GM10266 (cell line): ENCODE measurements around the gene KRTAP2-4.
"Not testable (repeated sequence)": the region's sequence is repeated elsewhere in the genome, so short reads cannot be mapped to it uniquely, and the experiment has no call there.

Experiments
- DNase-seq: peaks from one replicate; pipeline ENCODE4 v3.0.0; 2012; ENCODE audit errors: extremely low spot score
- TF ChIP-seq, protein P1 (sequence below): IDR thresholded peaks from 2 replicates; pipeline ENCODE4 v1.5.1; 2012; ENCODE audit warnings: mild to moderate bottlenecking, low read depth; ENCODE audit not compliant: control insufficient read depth, insufficient read depth; ENCODE audit errors: missing control alignments

Gene KRTAP2-4

DNA sequence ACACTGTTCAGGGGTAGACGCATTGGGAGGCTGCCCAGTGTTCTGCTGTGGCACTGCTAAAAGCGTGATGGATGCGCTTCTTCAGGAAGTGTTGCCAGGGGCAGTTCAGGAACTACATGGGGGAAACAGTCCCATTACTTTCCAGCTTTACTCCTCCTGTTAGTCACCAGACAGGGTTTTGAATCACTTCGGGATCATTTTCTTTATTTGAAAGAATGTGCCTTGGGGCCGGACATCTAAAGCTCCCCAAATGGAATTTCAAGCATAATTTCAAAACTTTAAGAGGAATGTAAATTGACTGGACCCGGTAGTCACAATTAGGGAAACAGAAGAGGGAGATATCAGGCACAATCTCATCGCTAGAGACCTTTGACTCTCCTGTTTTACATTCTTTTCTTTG, 17.2 kb downstream of the KRTAP2-4 start:
- DNase-seq: no peak
- TF ChIP-seq, protein P1, sequence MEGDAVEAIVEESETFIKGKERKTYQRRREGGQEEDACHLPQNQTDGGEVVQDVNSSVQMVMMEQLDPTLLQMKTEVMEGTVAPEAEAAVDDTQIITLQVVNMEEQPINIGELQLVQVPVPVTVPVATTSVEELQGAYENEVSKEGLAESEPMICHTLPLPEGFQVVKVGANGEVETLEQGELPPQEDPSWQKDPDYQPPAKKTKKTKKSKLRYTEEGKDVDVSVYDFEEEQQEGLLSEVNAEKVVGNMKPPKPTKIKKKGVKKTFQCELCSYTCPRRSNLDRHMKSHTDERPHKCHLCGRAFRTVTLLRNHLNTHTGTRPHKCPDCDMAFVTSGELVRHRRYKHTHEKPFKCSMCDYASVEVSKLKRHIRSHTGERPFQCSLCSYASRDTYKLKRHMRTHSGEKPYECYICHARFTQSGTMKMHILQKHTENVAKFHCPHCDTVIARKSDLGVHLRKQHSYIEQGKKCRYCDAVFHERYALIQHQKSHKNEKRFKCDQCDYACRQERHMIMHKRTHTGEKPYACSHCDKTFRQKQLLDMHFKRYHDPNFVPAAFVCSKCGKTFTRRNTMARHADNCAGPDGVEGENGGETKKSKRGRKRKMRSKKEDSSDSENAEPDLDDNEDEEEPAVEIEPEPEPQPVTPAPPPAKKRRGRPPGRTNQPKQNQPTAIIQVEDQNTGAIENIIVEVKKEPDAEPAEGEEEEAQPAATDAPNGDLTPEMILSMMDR: no peak

DNA sequence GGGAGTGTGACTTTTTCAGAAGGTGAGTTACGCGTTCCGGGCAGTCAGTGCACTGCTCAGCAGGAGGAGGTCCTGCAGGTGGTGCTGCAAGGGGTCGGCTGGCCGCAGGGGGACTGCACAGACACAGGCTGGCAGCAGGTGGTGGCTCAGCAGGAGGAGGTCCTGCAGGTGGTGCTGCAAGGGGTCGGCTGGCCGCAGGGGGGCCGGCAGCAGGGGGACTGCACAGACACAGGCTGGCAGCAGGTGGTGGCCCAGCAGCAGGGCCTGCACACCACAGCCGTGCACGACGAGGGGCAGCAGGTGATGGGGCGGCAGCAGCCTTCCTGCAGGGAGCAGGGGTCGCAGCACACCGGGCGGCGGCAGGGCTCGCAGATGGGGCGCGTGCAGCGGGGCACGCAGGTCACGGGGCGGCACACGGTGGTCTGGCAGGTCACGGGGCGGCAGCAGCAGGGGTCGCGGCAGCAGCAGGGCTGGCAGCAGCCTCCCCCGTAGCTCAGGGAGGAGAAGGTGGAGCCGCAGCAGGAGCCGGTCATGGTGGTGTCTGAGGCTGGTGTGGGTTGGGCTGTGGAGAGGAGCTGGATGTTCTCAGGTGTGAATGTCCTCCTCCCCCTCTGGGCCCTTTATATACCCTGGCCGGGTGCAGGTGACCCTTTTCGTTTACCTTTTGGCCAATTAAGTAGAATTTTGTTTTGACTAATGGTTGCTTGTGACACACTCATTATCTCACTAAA, 18.8 kb downstream of the KRTAP2-4 start, which contains the start of gene KRTAP2-1:
Gene KRTAP2-1, minus strand, starts transcription at position 582 of the 731 bp plus-strand sequence. Its CDS starts 49 bp downstream, at position 533.
- DNase-seq: not testable (repeated sequence)

DNA sequence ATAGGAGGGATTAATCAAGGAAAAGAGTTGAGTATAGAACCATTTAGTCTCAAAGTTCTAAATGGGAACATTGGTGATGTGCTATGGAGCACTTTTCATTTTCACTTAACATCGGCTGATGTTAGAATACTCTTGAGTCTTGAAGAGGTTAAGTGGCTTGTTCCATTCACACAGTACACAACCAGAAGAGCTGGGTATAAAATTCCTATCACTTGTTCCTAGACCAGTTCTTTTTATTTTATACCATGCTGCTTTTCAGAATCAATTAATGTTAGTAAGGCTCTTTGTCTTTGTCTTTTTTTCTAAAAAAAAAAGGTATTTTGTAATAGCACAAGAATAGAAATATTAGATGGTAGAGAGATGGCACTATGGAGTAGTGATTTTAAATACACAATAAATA, 22.7 kb downstream of the KRTAP2-4 start:
- TF ChIP-seq, protein P1: no peak

DNA sequence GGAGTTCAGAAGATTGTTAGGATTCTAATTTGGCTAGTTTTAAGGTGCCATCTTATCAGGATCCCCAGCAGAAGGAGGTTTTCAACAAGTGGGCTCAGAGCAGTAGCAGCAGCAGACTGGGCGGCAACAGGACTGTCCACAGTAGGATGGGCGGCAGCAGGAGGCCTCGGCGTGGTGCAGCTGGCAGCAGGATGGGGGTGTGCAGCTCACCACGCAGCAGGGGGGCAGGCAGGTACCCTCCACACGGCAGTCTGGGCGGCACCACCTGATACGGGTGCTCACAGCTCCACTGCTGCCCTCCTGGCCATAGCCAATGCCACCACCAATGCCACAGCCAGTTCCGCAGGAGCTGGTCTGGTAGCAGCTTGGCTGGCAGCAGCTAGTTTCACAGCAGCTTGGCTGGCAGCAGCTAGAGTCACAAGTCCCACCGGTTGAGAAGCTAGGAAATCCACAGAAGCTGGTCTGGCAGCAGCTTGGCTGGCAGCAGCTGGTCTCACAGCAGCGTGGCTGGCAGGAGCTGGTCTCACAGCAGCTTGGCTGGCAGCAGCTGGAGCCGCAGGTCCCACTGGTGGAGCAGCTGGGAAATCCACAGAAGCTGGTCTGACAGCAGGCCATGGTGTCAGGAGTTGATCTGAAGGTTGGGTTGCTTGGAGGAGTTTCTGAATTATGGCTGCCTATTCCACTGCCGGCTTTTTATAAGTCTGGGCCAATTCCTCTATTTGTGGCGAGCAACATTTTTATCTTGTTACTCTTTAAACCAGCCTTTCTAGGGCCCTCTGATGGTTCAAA, 24.7 kb downstream of the KRTAP2-4 start, which contains the start of gene KRTAP1-1:
Gene KRTAP1-1, minus strand, starts transcription at position 668 of the 789 bp plus-strand sequence. Its CDS starts 53 bp downstream, at position 615.
- not testable (repeated sequence) for DNase-seq

More for the DNA sequence above, 22.7 kb downstream of the KRTAP2-4 start:
- no peak for DNase-seq

DNA sequence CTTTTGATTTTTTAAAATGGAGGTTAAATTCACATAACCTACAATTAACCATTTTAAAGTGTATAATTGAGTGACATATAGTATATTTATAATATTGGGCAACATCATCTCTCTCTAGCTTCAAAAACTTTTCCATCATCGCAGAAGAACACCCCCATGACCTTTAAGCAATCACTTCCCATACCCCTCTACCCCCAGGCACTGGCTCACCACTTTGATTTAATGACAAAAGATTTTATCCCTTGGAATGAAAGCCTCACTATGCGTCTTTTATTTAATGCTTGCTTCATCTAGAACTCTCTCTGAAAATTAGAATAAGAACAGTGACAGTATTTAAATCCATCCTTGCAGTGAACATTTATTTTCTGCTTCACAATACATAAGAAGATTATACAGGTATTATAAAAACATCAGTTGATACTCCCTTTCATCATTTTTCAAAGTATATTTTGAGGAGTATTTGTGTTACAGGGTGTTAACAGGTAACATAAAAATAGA, 27.8 kb downstream of the KRTAP2-4 start:
- no peak for DNase-seq
- TF ChIP-seq, protein P1: no peak

DNA sequence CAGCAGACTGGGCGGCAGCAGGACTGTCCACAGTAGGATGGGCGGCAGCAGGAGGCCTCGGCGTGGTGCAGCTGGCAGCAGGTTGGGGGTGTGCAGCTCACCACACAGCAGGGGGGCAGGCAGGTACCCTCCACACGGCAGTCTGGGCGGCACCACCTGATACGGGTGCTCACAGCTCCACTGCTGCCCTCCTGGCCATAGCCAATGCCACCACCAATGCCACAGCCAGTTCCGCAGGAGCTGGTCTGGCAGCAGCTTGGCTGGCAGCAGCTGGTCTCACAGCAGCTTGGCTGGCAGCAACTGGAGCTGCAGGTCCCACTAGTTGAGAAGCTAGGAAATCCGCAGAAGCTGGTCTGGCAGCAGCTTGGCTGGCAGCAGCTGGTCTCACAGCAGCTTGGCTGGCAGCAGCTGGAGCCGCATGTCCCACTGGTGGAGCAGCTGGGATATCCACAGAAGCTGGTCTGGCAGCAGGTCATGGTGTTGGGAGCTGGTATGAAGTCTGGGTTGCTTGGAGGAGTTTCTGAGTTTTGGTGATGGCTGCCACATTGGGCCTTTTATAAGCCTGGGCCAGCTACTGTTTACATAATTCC, 31.2 kb downstream of the KRTAP2-4 start, which contains the start of gene KRTAP1-3:
Gene KRTAP1-3, minus strand, starts transcription at position 529 of the 590 bp plus-strand sequence. Its CDS starts 53 bp downstream, at position 476.
- not testable (repeated sequence) for DNase-seq

DNA sequence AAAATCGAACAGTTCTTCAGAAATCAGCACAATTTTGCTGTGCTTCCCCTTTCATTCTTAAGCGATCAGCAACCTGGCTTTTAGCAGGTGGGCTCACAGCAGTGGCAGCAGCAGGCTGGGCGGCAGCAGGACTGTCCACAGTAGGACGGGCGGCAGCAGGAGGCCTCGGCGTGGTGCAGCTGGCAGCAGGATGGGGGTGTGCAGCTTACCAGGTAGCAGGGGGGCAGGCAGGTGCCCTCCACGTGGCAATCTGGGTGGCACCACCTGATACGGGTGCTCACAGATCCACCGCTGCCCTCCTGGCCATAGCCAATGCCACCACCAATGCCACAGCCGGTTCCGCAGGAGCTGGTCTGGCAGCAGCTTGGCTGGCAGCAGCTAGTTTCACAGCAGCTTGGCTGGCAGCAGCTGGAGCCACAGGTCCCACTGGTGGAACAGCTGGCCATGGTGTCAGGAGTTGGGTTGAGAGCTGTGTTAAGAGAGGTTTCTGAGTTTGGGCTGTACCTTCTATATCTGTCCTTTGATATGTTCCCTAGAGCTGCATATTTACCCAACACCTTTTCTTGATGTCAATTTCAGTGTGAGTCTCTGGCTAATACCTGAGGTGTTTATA, 35.9 kb downstream of the KRTAP2-4 start, which contains the start of gene KRTAP1-4:
Gene KRTAP1-4, minus strand, starts transcription at position 563 of the 613 bp plus-strand sequence. Its CDS starts 117 bp downstream, at position 446.
- DNase-seq: no peak
- TF ChIP-seq, protein P1: no peak

DNA sequence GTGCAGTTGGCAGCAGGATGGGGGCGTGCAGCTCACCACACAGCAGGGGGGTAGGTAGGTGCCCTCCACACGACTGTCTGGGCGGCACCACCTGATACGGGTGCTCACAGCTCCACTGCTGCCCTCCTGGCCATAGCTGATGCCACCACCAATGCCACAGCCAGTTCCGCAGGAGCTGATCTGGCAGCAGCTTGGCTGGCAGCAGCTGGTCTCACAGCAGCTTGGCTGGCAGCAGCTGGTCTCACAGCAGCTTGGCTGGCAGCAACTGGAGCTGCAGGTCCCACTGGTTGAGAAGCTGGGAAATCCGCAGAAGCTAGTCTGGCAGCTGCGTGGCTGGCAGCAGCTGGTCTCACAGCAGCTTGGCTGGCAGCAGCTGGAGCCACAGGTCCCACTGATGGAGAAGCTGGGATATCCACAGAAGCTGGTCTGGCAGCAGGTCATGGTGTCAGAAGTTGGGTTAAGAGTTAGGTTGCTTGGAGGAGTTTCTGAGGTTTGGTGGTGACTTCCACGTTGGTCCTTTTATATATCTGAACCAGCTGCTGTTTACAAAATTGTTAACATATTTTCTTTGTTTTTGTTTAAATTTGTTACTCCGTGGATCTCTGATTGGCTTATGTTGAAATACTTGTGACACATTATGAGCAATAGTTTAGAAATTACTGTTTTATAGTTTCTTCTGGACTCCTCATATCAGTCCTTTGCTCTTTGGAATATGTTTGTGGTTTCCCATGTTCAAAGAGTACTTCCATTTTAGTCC, 38.8 kb downstream of the KRTAP2-4 start, which contains the start of gene KRTAP1-5:
Gene KRTAP1-5, minus strand, starts transcription at position 494 of the 757 bp plus-strand sequence. Its CDS starts 53 bp downstream, at position 441.
- no peak for DNase-seq
- TF ChIP-seq, protein P1: no peak
